Skeletal muscle satellite cell (primary cell): ENCODE data around the gene SFSWAP.
"Not testable (repeated sequence)": the region's sequence is repeated elsewhere in the genome, so short reads cannot be mapped to it uniquely, and the experiment has no call there.

ENCODE experiments used
- H3K27me3 ChIP-seq: 2 replicates; pipeline ENCODE4 v1.7.0; 2013; ENCODE audit warnings: low read length; ENCODE audit not compliant: control insufficient read depth, insufficient read depth
- H3K36me3 ChIP-seq: 2 replicates; pipeline ENCODE4 v1.7.0; 2013; ENCODE audit warnings: mild to moderate bottlenecking, control low read depth, low read length; ENCODE audit not compliant: insufficient read depth
- H3K4me1 ChIP-seq: 2 replicates; pipeline ENCODE4 v1.7.0; 2013; ENCODE audit warnings: low read length; ENCODE audit not compliant: control insufficient read depth, insufficient read depth
- H3K4me2 ChIP-seq: 2 replicates; pipeline ENCODE4 v1.7.0; 2013; ENCODE audit warnings: mild to moderate bottlenecking, low read length
- H3K4me3 ChIP-seq: 2 replicates; pipeline ENCODE4 v1.7.0; 2013; ENCODE audit warnings: low read length
- H3K9ac ChIP-seq: 2 replicates; pipeline ENCODE4 v1.7.0; 2013; ENCODE audit warnings: mild to moderate bottlenecking, low read depth, low read length, moderate library complexity
- H3K9me3 ChIP-seq: replicated peaks from 2 replicates; pipeline ENCODE4 v1.7.0; 2013; ENCODE audit warnings: mild to moderate bottlenecking, control low read depth, low read length

SFSWAP gene

GRCh38 chr12:131771965-131772364, 61.1 kb downstream of the SFSWAP start:
- Histone ChIP-seq H3K9ac (no peak overlapping the region), H3K4me1 (peaks cover 9% of the 10 kb centered on the region), H3K36me3 (peaks cover 59% of the 10 kb centered on the region), H3K4me2 (no peak overlapping the region), H3K4me3 (no peak overlapping the region), H3K9me3 (no peaks in the 10 kb centered on the region), H3K27me3 (no peaks in the 10 kb centered on the region)

GRCh38 chr12:131773582-131774221, 62.8 kb downstream of the SFSWAP start:
- Histone ChIP-seq H3K4me3 (no peak overlapping the region), H3K4me1 (peaks cover 9% of the 10 kb centered on the region), H3K27me3 (no peaks in the 10 kb centered on the region), H3K4me2 (no peak overlapping the region), H3K9ac (no peak overlapping the region), H3K9me3 (no peaks in the 10 kb centered on the region), H3K36me3 (peaks cover 54% of the 10 kb centered on the region)

DNA sequence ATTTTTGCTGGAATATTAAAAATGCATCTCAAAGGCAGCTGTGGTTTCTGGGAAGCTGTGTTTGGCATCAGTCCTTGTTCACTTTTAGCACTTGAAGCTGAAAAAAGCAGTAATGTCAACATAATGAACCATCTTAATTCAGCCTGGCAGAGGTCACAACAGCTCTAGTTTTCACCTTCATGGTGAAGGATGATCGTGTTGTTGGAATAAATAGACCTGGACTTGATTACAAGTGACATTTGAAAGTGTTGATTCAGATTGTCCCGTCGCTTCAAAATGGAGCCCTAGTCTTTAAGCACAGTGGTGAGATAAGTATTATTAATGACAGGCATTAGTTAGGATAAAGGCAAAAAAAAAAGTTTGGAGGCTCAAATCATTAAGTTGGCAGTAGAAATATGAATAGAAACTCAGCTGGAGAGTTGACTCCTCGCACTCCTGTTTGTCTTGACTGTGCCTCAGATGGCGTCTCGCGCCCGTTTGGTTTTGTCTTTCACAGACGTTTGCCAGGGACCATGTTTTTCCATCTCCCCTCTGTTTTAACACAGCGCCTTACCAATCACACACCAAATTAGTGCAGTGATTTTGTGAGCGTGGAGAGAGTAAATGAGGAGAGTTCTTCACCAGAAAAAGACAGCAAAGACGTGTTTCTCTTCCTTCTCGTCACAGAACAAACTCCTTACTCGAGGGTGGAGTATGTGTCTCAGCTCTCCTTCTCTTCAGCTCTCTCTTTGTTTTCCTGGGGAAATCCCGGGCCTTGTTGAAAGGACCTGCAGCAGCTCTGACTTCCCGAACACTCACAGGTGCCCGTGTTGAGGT, 63.9 kb downstream of the SFSWAP start:
- no peak overlapping the region for H3K4me3 ChIP-seq

DNA sequence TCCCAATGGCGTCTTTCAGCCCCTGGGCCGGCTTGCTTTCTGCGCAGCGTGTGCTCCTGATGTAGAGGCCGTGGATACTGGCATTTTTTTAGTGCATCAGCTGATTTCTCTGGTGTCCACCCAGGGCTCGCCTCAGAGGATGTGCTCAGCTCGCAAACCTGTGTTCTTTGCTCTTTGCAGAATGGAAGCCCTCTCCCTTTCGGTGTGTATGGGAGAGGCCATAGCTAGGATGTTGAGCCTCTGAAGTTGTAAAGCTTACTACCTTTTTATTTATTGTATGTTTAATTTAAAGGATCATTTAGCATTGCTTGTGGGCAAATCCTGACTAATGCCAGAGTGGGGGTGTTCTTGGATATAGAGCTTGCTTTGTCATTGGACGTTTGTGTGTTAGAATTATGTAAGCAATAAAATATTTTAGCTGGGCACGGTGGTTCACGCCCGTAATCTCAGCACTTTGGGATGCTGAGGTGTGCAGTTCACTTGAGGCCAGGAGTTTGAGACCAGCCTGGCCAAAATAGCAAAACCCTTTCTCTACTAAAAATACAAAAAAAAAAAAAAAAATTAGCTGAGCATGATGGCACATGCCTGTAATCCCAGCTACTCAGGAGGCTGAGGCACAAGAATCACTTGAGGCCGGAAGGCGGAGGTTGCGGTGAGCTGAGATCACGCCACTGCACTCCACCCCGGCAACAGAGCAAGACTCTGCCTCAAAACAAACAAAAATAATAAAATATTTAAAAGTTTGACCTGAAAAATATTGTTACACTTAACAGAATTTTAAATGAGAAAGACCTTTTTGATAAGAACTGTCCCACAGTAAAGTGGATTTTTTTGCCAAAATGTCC, 64.7 kb downstream of the SFSWAP start:
- H3K4me2 ChIP-seq, result no peak overlapping the region
- H3K4me1 ChIP-seq, result peaks cover 9% of the 10 kb centered on the region
- no peak overlapping the region for H3K4me3 ChIP-seq
- no peak overlapping the region for H3K9ac ChIP-seq
- H3K36me3 ChIP-seq, result peaks cover 62% of the 10 kb centered on the region
- no peaks in the 10 kb centered on the region for H3K27me3 ChIP-seq
- no peaks in the 10 kb centered on the region for H3K9me3 ChIP-seq

More for the DNA sequence above, 63.9 kb downstream of the SFSWAP start:
- no peaks in the 10 kb centered on the region for H3K9me3 ChIP-seq
- H3K9ac ChIP-seq, result no peak overlapping the region
- H3K36me3 ChIP-seq, result peaks cover 60% of the 10 kb centered on the region
- peaks cover 9% of the 10 kb centered on the region for H3K4me1 ChIP-seq
- no peaks in the 10 kb centered on the region for H3K27me3 ChIP-seq
- H3K4me2 ChIP-seq, result no peak overlapping the region

- peaks cover 63% of the 10 kb centered on the region for H3K36me3 ChIP-seq
- peaks cover 9% of the 10 kb centered on the region for H3K4me1 ChIP-seq
- H3K4me3 ChIP-seq, result no peak overlapping the region
- H3K4me2 ChIP-seq, result no peak overlapping the region
- H3K9me3 ChIP-seq, result no peaks in the 10 kb centered on the region
- H3K9ac ChIP-seq, result no peak overlapping the region
- no peaks in the 10 kb centered on the region for H3K27me3 ChIP-seq
Observed at GRCh38 chr12:131776237-131776889, 65.5 kb downstream of the SFSWAP start.

GRCh38 chr12:131777269-131777668, 66.4 kb downstream of the SFSWAP start:
- not testable (repeated sequence) for H3K4me2 ChIP-seq, H3K9ac ChIP-seq, H3K4me1 ChIP-seq, H3K4me3 ChIP-seq, H3K9me3 ChIP-seq, H3K27me3 ChIP-seq
- H3K36me3 ChIP-seq, result peaks cover 66% of the 10 kb centered on the region

DNA sequence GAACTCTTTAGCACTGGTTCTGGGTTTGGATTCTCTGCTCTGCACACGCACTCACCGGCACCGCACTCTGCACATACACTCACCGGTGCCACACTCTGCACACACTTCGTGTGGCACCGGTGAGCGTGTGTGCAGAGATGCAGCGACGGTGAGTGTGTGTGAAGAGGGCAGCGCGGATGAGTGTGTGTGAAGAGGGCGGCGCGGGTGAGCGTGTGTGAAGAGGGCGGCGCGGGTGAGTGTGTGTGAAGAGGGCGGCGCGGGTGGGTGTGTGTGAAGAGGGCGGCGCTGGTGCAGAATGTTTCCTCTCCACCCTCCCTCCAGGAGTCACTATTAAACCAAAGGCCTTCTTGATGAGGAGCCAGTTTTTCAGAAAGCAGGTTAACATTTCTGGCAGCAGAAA, 68.1 kb downstream of the SFSWAP start:
- no peak overlapping the region for H3K4me3 ChIP-seq

GRCh38 chr12:131782061-131782460, 71.2 kb downstream of the SFSWAP start:
- Histone ChIP-seq H3K9ac (no peak overlapping the region), H3K36me3 (peaks cover 58% of the 10 kb centered on the region), H3K9me3 (no peaks in the 10 kb centered on the region)

More for the DNA sequence above, 68.1 kb downstream of the SFSWAP start:
- H3K4me2 ChIP-seq, result no peak overlapping the region
- H3K4me1 ChIP-seq, result peaks cover 24% of the 10 kb centered on the region
- H3K36me3 ChIP-seq, result peaks cover 56% of the 10 kb centered on the region
- H3K9ac ChIP-seq, result no peak overlapping the region
- no peaks in the 10 kb centered on the region for H3K9me3 ChIP-seq
- H3K27me3 ChIP-seq, result no peaks in the 10 kb centered on the region

DNA sequence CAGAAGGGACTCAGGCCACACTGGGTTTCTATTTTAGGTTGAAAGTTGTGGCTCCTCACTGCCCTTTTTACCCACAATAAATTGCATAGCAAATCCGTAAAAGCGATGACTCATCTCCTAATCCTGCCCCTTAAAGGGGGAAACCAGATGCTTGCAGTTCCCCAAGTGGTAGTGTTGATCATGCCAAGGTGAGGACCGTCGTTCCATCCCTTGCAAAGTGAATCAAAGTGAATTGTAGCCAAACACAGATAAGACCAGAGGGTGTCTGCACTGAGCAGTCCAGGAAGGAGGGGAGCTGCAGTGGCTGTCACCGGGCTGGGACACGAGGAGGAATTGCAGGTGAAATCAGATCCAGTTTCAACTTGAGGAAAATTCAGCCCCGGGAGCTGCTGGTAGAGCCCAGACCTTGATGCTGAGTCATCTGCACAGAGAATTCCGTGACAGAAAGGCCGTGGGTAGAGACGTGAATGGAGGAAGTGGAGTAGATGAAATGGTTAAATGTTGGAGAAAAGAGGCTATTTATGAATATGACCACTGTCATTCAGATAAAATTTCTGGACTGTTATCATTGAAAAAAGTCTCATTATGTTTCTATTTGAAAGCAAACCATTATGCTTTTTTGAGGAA, 73.1 kb downstream of the SFSWAP start:
- Histone ChIP-seq H3K27me3 (no peaks in the 10 kb centered on the region), H3K4me1 (peaks cover 36% of the 10 kb centered on the region), H3K4me3 (peak overlapping the region; percentile 66), H3K9ac (peak overlapping the region; percentile 80), H3K9me3 (no peaks in the 10 kb centered on the region), H3K36me3 (peaks cover 64% of the 10 kb centered on the region), H3K4me2 (peak overlapping the region; percentile 91)

More at GRCh38 chr12:131782061-131782460, 71.2 kb downstream of the SFSWAP start:
- Histone ChIP-seq H3K4me3 (no peak overlapping the region), H3K4me2 (no peak overlapping the region), H3K27me3 (no peaks in the 10 kb centered on the region), H3K4me1 (peaks cover 36% of the 10 kb centered on the region)

DNA sequence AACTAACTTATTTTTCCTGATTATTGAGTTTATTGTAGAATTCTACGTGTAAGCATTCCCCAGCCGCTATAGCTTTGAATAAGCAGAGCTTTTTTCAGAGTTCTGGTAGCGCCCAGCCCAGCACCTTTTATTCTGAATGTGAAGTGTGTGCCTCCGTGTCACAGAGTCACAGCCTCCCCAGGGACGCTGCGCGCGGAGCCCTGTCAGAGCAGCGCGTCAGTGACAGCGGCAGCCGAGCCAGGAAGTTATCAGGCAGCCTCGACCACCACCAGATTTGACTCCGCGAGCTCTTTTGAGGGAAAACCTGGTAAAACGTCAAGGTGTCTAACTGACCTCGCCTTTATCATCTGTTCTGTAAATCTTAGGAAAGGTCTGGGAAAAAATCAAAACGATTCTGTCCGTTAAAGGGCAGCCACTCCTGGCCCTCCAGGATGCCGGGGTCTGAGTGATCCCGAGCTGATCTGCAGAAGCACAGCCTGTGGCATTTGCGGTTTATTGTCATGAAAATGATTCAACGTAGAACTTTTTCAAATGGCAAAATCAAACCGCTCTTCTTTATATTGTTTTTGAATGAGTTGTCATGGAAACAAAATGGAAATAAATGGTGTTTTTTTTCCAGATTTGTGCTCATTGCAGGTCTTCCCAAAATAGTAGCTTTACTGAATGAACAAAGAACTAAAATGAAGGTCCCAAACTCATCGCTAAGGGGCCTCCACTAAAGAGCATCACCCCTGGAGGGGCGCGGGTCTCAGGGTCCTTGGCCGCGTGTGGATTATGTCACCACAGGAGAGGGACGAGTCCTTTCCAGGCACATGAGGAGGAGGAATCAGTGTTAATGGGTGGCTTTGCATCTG, 74.2 kb downstream of the SFSWAP start:
- Histone ChIP-seq H3K4me2 (peak overlapping the region; percentile 91), H3K4me3 (peak overlapping the region; percentile 66), H3K9ac (peak overlapping the region; percentile 80), H3K36me3 (peaks cover 63% of the 10 kb centered on the region), H3K9me3 (no peaks in the 10 kb centered on the region), H3K4me1 (peaks cover 36% of the 10 kb centered on the region), H3K27me3 (no peaks in the 10 kb centered on the region)
